ENCODE results near the gene TBC1D8.
"Not testable (repeated sequence)": the region's sequence is repeated elsewhere in the genome, so short reads cannot be mapped to it uniquely, and the experiment has no call there.

TBC1D8 gene

DNA sequence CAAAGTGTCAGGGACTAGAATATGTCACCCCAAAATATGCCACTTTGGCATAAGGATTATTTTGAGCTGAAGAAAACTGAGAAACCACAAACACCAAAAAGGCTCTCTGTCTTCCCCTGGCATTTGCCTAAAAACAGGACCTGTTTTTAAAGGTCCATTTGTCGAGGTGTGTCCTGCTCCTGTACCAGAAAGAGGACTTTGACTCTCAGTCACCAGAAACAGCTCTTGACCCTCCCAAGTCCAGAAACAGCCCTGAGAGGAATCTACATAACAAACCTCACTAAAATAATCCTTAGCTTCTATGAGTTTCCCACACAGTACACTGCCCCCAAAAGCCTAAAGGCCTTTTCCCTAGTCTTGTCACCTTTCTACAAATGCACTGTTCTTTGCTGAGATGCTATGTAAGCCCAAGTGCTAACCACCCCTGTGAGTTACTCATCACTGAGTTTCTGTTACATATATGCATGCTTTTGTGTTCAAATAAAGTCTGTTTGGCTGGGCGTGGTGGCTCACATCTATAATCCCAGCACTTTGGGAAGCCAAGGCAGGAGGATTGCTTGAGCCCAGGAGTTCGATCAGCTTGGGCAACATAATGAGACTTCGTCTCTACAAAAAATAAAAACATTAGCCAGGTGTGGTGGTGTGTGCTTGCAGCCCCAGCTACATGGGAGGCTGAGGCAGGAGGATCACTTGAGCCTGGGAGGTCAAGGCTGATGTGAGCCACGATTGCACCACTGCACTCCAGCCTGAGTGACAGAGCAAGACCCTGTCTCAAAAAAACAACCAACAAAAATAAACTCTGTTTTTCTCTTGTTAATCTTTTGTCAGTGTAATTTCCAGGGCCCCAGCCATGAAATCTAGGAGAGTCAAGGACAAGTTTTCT, 93.9 kb downstream of the TBC1D8 start:
- Histone ChIP-seq H3K27ac (ENCODE audit: poor library complexity, severe bottlenecking) (no peak overlapping the region), H3K4me1 (ENCODE audit: insufficient read depth, poor library complexity, severe bottlenecking) (no peaks in the 10 kb centered on the region), H3K27me3 (ENCODE audit: insufficient read depth, poor library complexity, severe bottlenecking) (no peaks in the 10 kb centered on the region), H3K36me3 (ENCODE audit: low read depth) (peaks cover 59% of the 10 kb centered on the region), H3K4me3 (ENCODE audit: severe bottlenecking) (no peak overlapping the region), H3K9me3 (ENCODE audit: severe bottlenecking) (no peaks in the 10 kb centered on the region)
- TF ChIP-seq, protein P1, sequence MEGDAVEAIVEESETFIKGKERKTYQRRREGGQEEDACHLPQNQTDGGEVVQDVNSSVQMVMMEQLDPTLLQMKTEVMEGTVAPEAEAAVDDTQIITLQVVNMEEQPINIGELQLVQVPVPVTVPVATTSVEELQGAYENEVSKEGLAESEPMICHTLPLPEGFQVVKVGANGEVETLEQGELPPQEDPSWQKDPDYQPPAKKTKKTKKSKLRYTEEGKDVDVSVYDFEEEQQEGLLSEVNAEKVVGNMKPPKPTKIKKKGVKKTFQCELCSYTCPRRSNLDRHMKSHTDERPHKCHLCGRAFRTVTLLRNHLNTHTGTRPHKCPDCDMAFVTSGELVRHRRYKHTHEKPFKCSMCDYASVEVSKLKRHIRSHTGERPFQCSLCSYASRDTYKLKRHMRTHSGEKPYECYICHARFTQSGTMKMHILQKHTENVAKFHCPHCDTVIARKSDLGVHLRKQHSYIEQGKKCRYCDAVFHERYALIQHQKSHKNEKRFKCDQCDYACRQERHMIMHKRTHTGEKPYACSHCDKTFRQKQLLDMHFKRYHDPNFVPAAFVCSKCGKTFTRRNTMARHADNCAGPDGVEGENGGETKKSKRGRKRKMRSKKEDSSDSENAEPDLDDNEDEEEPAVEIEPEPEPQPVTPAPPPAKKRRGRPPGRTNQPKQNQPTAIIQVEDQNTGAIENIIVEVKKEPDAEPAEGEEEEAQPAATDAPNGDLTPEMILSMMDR (IDR thresholded peaks at IDR 0.05; ENCODE audit: poor library complexity, severe bottlenecking) = no peak
- ATAC-seq (ENCODE audit: low read depth) (no peak), DNase-seq (ENCODE audit: low spot score) (no peak)

DNA sequence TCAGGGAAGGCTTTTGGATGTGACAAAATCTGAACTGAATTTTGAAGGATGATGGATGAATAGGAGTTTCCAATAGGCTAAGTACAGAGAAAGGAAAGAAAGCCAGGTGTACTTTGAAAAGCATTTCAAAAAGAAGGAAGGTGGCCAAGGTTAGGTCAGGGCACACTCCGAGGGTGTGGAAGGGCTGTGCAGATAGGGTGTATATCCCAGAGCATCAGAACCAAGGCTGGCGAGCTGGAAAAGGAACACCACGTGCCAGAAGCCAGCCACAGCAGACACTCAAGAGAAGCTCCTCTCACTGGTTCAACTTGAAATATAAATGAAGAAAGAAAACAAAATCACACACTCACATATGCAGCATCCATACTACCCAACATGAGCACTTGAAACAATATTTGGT, 98.1 kb downstream of the TBC1D8 start:
- TF ChIP-seq, protein P1 (IDR thresholded peaks at IDR 0.05; ENCODE audit: poor library complexity, severe bottlenecking) = no peak
- H3K4me1 ChIP-seq (ENCODE audit: insufficient read depth, poor library complexity, severe bottlenecking) = peaks cover 4% of the 10 kb centered on the region
- DNase-seq (ENCODE audit: low spot score) = no peak
- no peaks in the 10 kb centered on the region for H3K9me3 ChIP-seq (ENCODE audit: severe bottlenecking)
- no peak for ATAC-seq (ENCODE audit: low read depth)
- H3K36me3 ChIP-seq (ENCODE audit: low read depth) = peaks cover 73% of the 10 kb centered on the region
- H3K4me3 ChIP-seq (ENCODE audit: severe bottlenecking) = no peak overlapping the region
- no peaks in the 10 kb centered on the region for H3K27me3 ChIP-seq (ENCODE audit: insufficient read depth, poor library complexity, severe bottlenecking)
- no peak overlapping the region for H3K27ac ChIP-seq (ENCODE audit: poor library complexity, severe bottlenecking)

DNA sequence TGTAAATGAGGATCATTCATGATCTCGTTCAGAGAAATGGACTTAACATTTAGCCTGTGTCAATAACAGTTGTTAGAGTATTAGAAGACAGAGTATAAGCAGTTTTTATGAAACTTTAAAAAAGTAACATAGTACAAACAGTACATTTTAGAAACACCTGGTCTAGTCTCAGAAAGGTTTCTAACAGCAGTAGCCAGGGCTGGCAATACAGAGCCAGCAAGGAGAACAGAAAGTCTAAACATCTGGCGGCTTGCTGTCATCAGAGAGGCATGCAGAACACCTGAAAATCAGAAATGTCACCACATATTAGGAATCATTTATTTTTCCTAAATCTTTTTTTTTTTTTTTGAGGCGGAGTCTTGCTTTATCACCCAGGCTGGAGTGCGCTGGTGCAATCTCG, 99.0 kb downstream of the TBC1D8 start:
- DNase-seq (ENCODE audit: low spot score) (no peak), ATAC-seq (ENCODE audit: low read depth) (no peak)
- H3K4me3 ChIP-seq (ENCODE audit: severe bottlenecking) = no peak overlapping the region
- H3K27ac ChIP-seq (ENCODE audit: poor library complexity, severe bottlenecking) = no peak overlapping the region
- peaks cover 65% of the 10 kb centered on the region for H3K36me3 ChIP-seq (ENCODE audit: low read depth)
- peaks cover 12% of the 10 kb centered on the region for H3K4me1 ChIP-seq (ENCODE audit: insufficient read depth, poor library complexity, severe bottlenecking)
- TF ChIP-seq, protein P1 (IDR thresholded peaks at IDR 0.05; ENCODE audit: poor library complexity, severe bottlenecking) = no peak
- no peaks in the 10 kb centered on the region for H3K9me3 ChIP-seq (ENCODE audit: severe bottlenecking)
- no peaks in the 10 kb centered on the region for H3K27me3 ChIP-seq (ENCODE audit: insufficient read depth, poor library complexity, severe bottlenecking)

DNA sequence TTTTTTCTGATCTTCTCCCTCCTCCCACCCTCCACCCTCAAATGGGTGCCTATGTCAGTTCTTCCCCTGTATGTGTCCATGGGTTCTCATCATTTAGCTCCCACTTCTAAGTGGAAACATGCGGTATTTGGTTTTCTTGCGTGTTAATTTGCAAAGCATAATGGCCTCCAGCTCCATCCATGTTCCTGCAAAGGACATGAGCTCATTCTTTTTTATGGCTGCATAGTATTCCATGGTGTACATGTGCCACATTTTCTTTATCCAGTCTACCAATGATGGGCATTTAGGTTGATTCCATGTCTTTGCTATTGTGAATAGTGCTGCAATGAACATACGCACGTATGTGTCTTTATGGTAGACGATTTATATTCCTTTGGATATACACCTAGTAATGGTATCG, 100.3 kb downstream of the TBC1D8 start:
- not testable (repeated sequence) for H3K27ac ChIP-seq (ENCODE audit: poor library complexity, severe bottlenecking); H3K27me3 ChIP-seq (ENCODE audit: insufficient read depth, poor library complexity, severe bottlenecking); H3K4me3 ChIP-seq (ENCODE audit: severe bottlenecking); H3K9me3 ChIP-seq (ENCODE audit: severe bottlenecking); ATAC-seq (ENCODE audit: low read depth); DNase-seq (ENCODE audit: low spot score)
- peaks cover 15% of the 10 kb centered on the region for H3K4me1 ChIP-seq (ENCODE audit: insufficient read depth, poor library complexity, severe bottlenecking)
- H3K36me3 ChIP-seq (ENCODE audit: low read depth) = peaks cover 66% of the 10 kb centered on the region

DNA sequence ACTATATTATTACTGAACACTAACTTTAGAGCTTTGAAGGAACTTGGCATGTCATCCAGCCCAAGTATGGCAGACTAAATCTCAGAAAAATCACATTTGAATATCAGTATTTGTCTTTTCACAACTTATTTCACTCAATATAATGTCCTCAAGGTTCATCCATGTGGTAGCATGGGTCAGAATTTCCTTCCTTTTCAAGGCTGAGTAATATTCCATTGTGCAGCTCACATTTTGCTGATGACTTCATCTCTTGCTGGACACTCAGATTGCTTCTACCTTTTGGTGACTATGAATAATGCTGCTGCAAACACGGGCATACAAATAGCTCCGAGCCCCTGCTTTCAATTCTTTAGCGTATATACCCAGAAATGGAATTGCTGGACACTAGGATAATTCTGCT, 102.4 kb downstream of the TBC1D8 start:
- H3K9me3 ChIP-seq (ENCODE audit: severe bottlenecking) = no peaks in the 10 kb centered on the region

More for the DNA sequence above, 102.4 kb downstream of the TBC1D8 start:
- Histone ChIP-seq H3K36me3 (ENCODE audit: low read depth) (peaks cover 58% of the 10 kb centered on the region), H3K27me3 (ENCODE audit: insufficient read depth, poor library complexity, severe bottlenecking) (no peaks in the 10 kb centered on the region), H3K4me3 (ENCODE audit: severe bottlenecking) (no peak overlapping the region), H3K27ac (ENCODE audit: poor library complexity, severe bottlenecking) (no peak overlapping the region), H3K4me1 (ENCODE audit: insufficient read depth, poor library complexity, severe bottlenecking) (peaks cover 15% of the 10 kb centered on the region)
- no peak for DNase-seq (ENCODE audit: low spot score)
- ATAC-seq (ENCODE audit: low read depth) = no peak
- TF ChIP-seq, protein P1 (IDR thresholded peaks at IDR 0.05; ENCODE audit: poor library complexity, severe bottlenecking) = no peak

Data from RWPE2 (cell line).